OCI-LY7 (cell line): Measurements from ENCODE around the gene MYL5.
"Not testable (repeated sequence)": the region's sequence is repeated elsewhere in the genome, so short reads cannot be mapped to it uniquely, and the experiment has no call there.

ENCODE experiments used
- CTCF ChIP-seq: fragments of 200-600 bp; sonication (generic); conservative IDR thresholded peaks from 2 replicates; pipeline ENCODE4 v1.5.1; 2014; ENCODE audit warnings: mild to moderate bottlenecking, antibody characterized with exemption, low read length, moderate library complexity, mixed read lengths
- EZH2phosphoT487 ChIP-seq: fragments of 200-600 bp; sonication (generic); IDR thresholded peaks from 2 replicates; pipeline ENCODE4 v1.6.1; 2018; ENCODE audit warnings: low read depth, borderline replicate concordance, mild to moderate bottlenecking, mixed run types, antibody characterized with exemption, low read length, moderate library complexity, mixed read lengths

GRCh38 chr4:730946-731904 is 56.9 kb downstream of the MYL5 start:
- not testable (repeated sequence) for TF ChIP-seq CTCF, EZH2phosphoT487
